ENCODE data around the gene DIPK1A.
A peak's percentile ranks its signal among the peaks of the same experiment; 100 is the strongest.

The DIPK1A gene

GRCh38 chr1:92961131-92961895 is at the start of gene DIPK1A:
Gene DIPK1A, minus strand, starts transcription at chr1:92961462. Its CDS starts 33 bp downstream, at chr1:92961429.
- peak in 13 of 14 donors; percentile 51 to 91 (median 83) for DNase-seq

- DNase-seq: no peak
These were observed 46.8 kb upstream of the DIPK1A start for GRCh38 chr1:93007941-93008577.

GRCh38 chr1:93005252-93005598 is 44.0 kb upstream of the DIPK1A start:
- no peak for DNase-seq

GRCh38 chr1:93004566-93005251 is 43.4 kb upstream of the DIPK1A start:
- no peak for DNase-seq

- DNase-seq: no peak
These were observed 42.7 kb upstream of the DIPK1A start for GRCh38 chr1:93003981-93004380.

- DNase-seq: no peak
These were observed 41.5 kb upstream of the DIPK1A start for GRCh38 chr1:93002781-93003180.

- no peak for DNase-seq
These were observed 40.6 kb upstream of the DIPK1A start for GRCh38 chr1:93001893-93002292.

GRCh38 chr1:93000751-93001175 is 39.5 kb upstream of the DIPK1A start:
- no peak for DNase-seq

GRCh38 chr1:93000291-93000690 is 39.0 kb upstream of the DIPK1A start:
- no peak for DNase-seq

- DNase-seq: no peak
These were observed 37.6 kb upstream of the DIPK1A start for GRCh38 chr1:92998821-92999220.

- no peak for DNase-seq
These were observed 34.5 kb upstream of the DIPK1A start for GRCh38 chr1:92995441-92996430.

- peak in 10 of 14 donors; percentile 1 to 75 (median 29) for DNase-seq
These were observed 32.9 kb upstream of the DIPK1A start for GRCh38 chr1:92994105-92994712.

- no peak for DNase-seq
These were observed 32.3 kb upstream of the DIPK1A start for GRCh38 chr1:92993581-92993980.

GRCh38 chr1:92992877-92993276 is 31.6 kb upstream of the DIPK1A start:
- DNase-seq: no peak

- no peak for DNase-seq
These were observed 30.8 kb upstream of the DIPK1A start for GRCh38 chr1:92992054-92992453.

- no peak for DNase-seq
These were observed 29.6 kb upstream of the DIPK1A start for GRCh38 chr1:92990828-92991227.

- no peak for DNase-seq
These were observed 28.8 kb upstream of the DIPK1A start for GRCh38 chr1:92989936-92990583.

GRCh38 chr1:92989253-92989652 is 28.0 kb upstream of the DIPK1A start:
- DNase-seq: no peak

- DNase-seq: no peak
These were observed 26.2 kb upstream of the DIPK1A start for GRCh38 chr1:92987462-92987861.

GRCh38 chr1:92985101-92985500 is 23.8 kb upstream of the DIPK1A start:
- DNase-seq: no peak
